ENCODE data around the gene AR. TPM values are rescaled to one million over a fixed set of nuclear protein-coding genes. Genes with fewer than 3 reads are reported as not detected.

AR gene
- polyA plus RNA-seq, 1 donor from 2014 or later, result 1.1 TPM

- TF ChIP-seq SMC3 (conservative IDR thresholded peaks at IDR 0.05; ENCODE audit: poor library complexity) (no peak), TAF1 (IDR thresholded peaks at IDR 0.05; ENCODE audit: low read depth) (no peak), REST (IDR thresholded peaks at IDR 0.05; ENCODE audit: borderline replicate concordance) (no peak), CTCF (IDR thresholded peaks at IDR 0.05; ENCODE audit: poor library complexity, severe bottlenecking) (no peak), EP300 (conservative IDR thresholded peaks at IDR 0.05; ENCODE audit: poor library complexity, severe bottlenecking) (no peak), RAD21 (conservative IDR thresholded peaks at IDR 0.05) (no peak), MXI1 (conservative IDR thresholded peaks at IDR 0.05; ENCODE audit: poor library complexity, severe bottlenecking) (no peak), EZH2 (IDR thresholded peaks at IDR 0.05; ENCODE audit: borderline replicate concordance, insufficient read depth, low read length, poor library complexity, severe bottlenecking) (no peak), POLR2AphosphoS5 (IDR thresholded peaks at IDR 0.05) (no peak)
- H3K9me2 ChIP-seq (ENCODE audit: insufficient read depth, low read length), result no peaks in the 10 kb centered on the region
- H2AFZ ChIP-seq (ENCODE audit: low read depth, low read length), result no peak overlapping the region
- no peaks in the 10 kb centered on the region for H3F3A ChIP-seq (ENCODE audit: insufficient read depth, low read length, poor library complexity, severe bottlenecking)
- H3K9me3 ChIP-seq (ENCODE audit: low read length), result no peaks in the 10 kb centered on the region
- H3K4me3 ChIP-seq (ENCODE audit: low read length), result no peak overlapping the region
- H3K27me3 ChIP-seq (ENCODE audit: insufficient read depth, low read depth, low read length), result no peaks in the 10 kb centered on the region
- no peak overlapping the region for H3K27ac ChIP-seq (ENCODE audit: low read length)
- H3K4me2 ChIP-seq (ENCODE audit: low read length), result no peak overlapping the region
- no peak overlapping the region for H3K9ac ChIP-seq (ENCODE audit: low read length)
- no peaks in the 10 kb centered on the region for H4K20me1 ChIP-seq (ENCODE audit: insufficient read depth)
- no peaks in the 10 kb centered on the region for H3K79me2 ChIP-seq (replicated peaks; ENCODE audit: insufficient read depth, low read length)
- no peaks in the 10 kb centered on the region for H3K36me3 ChIP-seq (ENCODE audit: insufficient read depth, low read length)
Observed at GRCh38 chrX:67684136-67684535, 140.3 kb downstream of the AR start.

- Histone ChIP-seq H3F3A (ENCODE audit: insufficient read depth, low read length, poor library complexity, severe bottlenecking) (no peaks in the 10 kb centered on the region), H3K27ac (ENCODE audit: low read length) (no peak overlapping the region), H4K20me1 (ENCODE audit: insufficient read depth) (no peaks in the 10 kb centered on the region), H3K27me3 (ENCODE audit: insufficient read depth, low read depth, low read length) (no peaks in the 10 kb centered on the region), H2AFZ (ENCODE audit: low read depth, low read length) (no peak overlapping the region), H3K79me2 (replicated peaks; ENCODE audit: insufficient read depth, low read length) (no peaks in the 10 kb centered on the region), H3K4me2 (ENCODE audit: low read length) (no peak overlapping the region), H3K9ac (ENCODE audit: low read length) (no peak overlapping the region), H3K36me3 (ENCODE audit: insufficient read depth, low read length) (no peaks in the 10 kb centered on the region), H3K9me3 (ENCODE audit: low read length) (no peaks in the 10 kb centered on the region), H3K4me3 (ENCODE audit: low read length) (no peak overlapping the region), H3K9me2 (ENCODE audit: insufficient read depth, low read length) (no peaks in the 10 kb centered on the region)
- TF ChIP-seq CTCF (IDR thresholded peaks at IDR 0.05; ENCODE audit: poor library complexity, severe bottlenecking) (no peak), RAD21 (conservative IDR thresholded peaks at IDR 0.05) (no peak), EP300 (conservative IDR thresholded peaks at IDR 0.05; ENCODE audit: poor library complexity, severe bottlenecking) (no peak)
Observed at GRCh38 chrX:67692246-67692645, 148.4 kb downstream of the AR start.

Measured in neural cell (in vitro differentiated cells).